Measurements from ENCODE around the gene RAPGEF5. TPM values are rescaled to one million over a fixed set of nuclear protein-coding genes. Genes with fewer than 3 reads are reported as not detected.

The RAPGEF5 gene
- polyA plus RNA-seq, 2 donors = 6.6 to 6.7 TPM

DNA sequence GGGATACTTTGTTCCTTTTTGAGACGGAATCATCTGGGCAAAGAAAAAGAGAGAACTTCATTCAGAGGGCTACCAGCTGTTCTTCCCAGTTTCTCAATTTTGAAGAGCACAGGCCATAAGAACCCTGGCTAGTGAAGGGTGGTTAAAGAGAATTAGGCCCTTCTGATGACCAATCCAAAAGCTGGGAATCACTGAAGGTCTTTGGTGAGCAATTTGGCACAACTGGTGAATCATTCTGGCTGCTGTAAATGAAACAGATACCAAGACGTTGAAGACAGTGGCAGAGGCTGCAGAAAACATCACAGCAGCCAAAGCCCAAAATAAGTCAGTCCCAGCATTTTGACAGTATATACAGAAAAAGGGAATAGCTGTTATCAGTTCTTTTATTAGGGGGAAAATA is 5.1 kb downstream of the RAPGEF5 start:
- WGBS, 2 donors = 30 to 36% methylated on average over 2 of the region's 2 CpGs
- Histone ChIP-seq H3K4me3 (ENCODE audit: low read depth in 1 of 2, low read length in 2 of 2) (no peak overlapping the region), H3K4me1 (ENCODE audit: control insufficient read depth in 2 of 2, insufficient read depth in 2 of 2, low read length in 1 of 2) (peaks cover 0 to 2% of the 10 kb centered on the region in 2 donors), H3K9me3 (ENCODE audit: control insufficient read depth in 2 of 2, insufficient read depth in 1 of 2, low read depth in 1 of 2, low read length in 1 of 2) (no peaks in the 10 kb centered on the region), H3K27me3 (ENCODE audit: control insufficient read depth in 1 of 2, insufficient read depth in 2 of 2, low read length in 2 of 2) (no peaks in the 10 kb centered on the region), H3K27ac (ENCODE audit: low read depth in 2 of 2, low read length in 1 of 2) (no peak overlapping the region), H3K36me3 (ENCODE audit: control insufficient read depth in 2 of 2, insufficient read depth in 2 of 2, low read length in 1 of 2) (no peaks in the 10 kb centered on the region)

DNA sequence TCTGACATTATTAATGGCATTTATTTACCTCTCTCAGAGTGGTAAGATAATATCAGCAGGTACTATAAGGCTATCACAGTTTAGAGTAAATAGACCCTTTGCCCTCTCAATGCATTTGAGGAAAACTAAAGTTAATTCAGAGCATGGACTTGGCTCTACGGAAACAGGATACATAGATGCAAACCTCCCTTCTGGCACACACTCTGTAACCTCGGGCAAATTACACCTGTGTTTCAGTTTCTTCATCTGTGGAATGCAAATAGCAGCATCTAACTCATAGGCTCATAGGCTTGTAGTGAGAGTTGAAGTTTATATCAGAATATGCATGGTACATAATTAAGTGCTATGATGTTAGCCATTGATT is 5.6 kb downstream of the RAPGEF5 start:
- Histone ChIP-seq H3K4me3 (ENCODE audit: low read depth in 1 of 2, low read length in 2 of 2) (no peak overlapping the region), H3K4me1 (ENCODE audit: control insufficient read depth in 2 of 2, insufficient read depth in 2 of 2, low read length in 1 of 2) (peaks cover 0 to 2% of the 10 kb centered on the region in 2 donors), H3K27ac (ENCODE audit: low read depth in 2 of 2, low read length in 1 of 2) (no peak overlapping the region), H3K9me3 (ENCODE audit: control insufficient read depth in 2 of 2, insufficient read depth in 1 of 2, low read depth in 1 of 2, low read length in 1 of 2) (no peaks in the 10 kb centered on the region), H3K27me3 (ENCODE audit: control insufficient read depth in 1 of 2, insufficient read depth in 2 of 2, low read length in 2 of 2) (no peaks in the 10 kb centered on the region), H3K36me3 (ENCODE audit: control insufficient read depth in 2 of 2, insufficient read depth in 2 of 2, low read length in 1 of 2) (no peaks in the 10 kb centered on the region)
- 31 to 38% methylated on average over 2 of the region's 2 CpGs for WGBS, 2 donors

DNA sequence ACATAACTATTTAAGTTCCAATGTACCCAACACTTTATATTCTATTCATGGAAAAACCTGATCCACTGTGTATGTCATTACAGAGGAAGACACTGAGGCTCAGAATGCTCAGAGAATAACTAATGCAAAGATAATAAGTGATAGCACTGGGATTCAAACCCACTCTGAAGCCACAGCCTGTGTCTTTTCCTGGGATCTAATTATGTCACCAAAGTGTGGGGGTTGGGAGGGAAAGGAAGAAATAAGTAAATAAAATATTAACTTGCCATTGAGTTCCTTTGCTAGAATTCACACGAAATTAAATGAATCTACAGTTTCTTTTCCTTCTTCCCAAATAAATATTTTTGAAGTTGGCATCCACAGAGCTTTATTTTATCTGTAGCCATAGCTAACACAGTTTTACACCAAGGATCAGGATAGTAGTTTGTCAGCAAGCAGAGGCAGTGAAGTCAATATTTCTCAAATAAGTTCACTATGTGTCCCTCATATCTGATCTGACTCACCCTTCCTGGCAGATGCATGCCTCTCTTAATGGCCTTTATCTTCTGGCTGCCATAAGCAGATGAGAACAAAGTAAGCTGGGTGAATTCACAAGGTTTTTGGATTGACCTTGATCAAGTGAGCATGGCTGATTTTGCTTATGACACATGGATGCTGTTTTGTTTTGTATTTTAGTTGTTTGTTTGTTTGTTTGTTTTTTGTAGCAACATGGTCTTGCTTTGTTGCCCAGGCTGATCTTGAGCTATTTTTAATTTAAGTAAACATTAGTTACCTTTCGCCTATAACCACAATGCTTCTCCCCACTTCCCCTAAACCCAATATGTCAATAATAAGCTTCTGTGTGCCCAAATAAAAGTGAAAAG is 6.3 kb downstream of the RAPGEF5 start:
- 61 to 73% methylated on average over 2 of the region's 2 CpGs for WGBS, 2 donors
- Histone ChIP-seq H3K27ac (ENCODE audit: low read depth in 2 of 2, low read length in 1 of 2) (no peak overlapping the region), H3K4me1 (ENCODE audit: control insufficient read depth in 2 of 2, insufficient read depth in 2 of 2, low read length in 1 of 2) (peaks cover 0 to 2% of the 10 kb centered on the region in 2 donors), H3K9me3 (ENCODE audit: control insufficient read depth in 2 of 2, insufficient read depth in 1 of 2, low read depth in 1 of 2, low read length in 1 of 2) (no peaks in the 10 kb centered on the region), H3K4me3 (ENCODE audit: low read depth in 1 of 2, low read length in 2 of 2) (no peak overlapping the region), H3K27me3 (ENCODE audit: control insufficient read depth in 1 of 2, insufficient read depth in 2 of 2, low read length in 2 of 2) (no peaks in the 10 kb centered on the region), H3K36me3 (ENCODE audit: control insufficient read depth in 2 of 2, insufficient read depth in 2 of 2, low read length in 1 of 2) (no peaks in the 10 kb centered on the region)

DNA sequence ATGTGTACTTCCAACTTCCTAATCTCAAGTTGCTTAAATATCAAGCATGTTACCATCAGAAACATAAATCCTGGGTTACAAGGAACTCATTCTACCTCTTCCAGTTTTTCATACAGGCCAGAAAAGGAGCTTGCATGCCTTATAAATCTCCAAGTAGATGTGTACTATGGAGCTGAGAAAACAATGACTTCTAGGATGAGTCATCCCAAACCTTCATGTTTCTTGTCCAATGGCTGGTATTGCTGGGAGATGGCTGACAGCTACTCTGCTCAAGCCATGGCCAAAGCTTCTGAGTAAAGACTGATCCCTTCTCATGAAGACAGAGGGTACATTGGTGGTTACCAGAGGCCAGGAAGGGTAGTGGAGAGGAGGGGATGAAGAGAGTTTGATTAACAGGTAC is 8.6 kb downstream of the RAPGEF5 start:
- Histone ChIP-seq H3K9me3 (ENCODE audit: control insufficient read depth in 2 of 2, insufficient read depth in 1 of 2, low read depth in 1 of 2, low read length in 1 of 2) (no peaks in the 10 kb centered on the region), H3K27ac (ENCODE audit: low read depth in 2 of 2, low read length in 1 of 2) (no peak overlapping the region), H3K4me3 (ENCODE audit: low read depth in 1 of 2, low read length in 2 of 2) (no peak overlapping the region), H3K27me3 (ENCODE audit: control insufficient read depth in 1 of 2, insufficient read depth in 2 of 2, low read length in 2 of 2) (no peaks in the 10 kb centered on the region), H3K36me3 (ENCODE audit: control insufficient read depth in 2 of 2, insufficient read depth in 2 of 2, low read length in 1 of 2) (no peaks in the 10 kb centered on the region), H3K4me1 (ENCODE audit: control insufficient read depth in 2 of 2, insufficient read depth in 2 of 2, low read length in 1 of 2) (peaks cover 4 to 10% of the 10 kb centered on the region in 2 donors)

DNA sequence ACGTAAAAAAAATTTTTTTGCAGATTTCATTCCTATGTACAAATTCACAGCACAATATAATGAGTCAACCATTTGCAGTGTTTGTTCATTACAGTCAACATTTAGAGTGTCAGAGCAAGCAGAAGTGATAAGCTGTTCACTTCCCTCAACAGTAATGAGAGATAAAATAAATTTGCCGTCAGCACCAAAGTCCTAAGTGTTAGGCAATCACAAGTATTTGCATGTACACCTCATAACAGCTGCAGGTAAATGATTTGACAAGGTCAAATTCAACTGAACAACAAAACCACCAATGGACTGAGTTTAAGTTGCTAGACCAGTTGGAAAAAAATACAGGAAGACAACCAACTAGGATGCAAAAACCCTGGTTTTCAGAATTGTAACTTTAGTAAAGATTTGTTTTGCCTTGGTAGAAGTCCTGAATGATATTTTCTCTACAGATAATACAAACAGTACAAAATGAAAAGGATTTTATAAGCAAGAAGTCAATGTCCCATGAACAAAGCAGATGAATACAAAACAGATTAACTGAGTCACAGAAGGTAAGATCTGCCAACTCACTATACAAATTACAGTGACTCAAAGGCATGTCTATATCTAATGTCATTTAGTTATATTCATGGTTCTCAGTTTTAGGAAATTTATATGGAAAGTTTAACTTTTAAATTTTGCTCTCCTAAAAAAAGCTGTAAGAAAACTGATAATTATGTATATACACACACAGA is 10.4 kb downstream of the RAPGEF5 start:
- H3K27ac ChIP-seq (ENCODE audit: low read depth in 2 of 2, low read length in 1 of 2) = peak overlapping the region in 1 of 2 donors; percentile 41
- no peak overlapping the region for H3K4me3 ChIP-seq (ENCODE audit: low read depth in 1 of 2, low read length in 2 of 2)
- 34 to 46% methylated on average over 2 of the region's 2 CpGs for WGBS, 2 donors
- peaks cover 7 to 15% of the 10 kb centered on the region in 2 donors for H3K4me1 ChIP-seq (ENCODE audit: control insufficient read depth in 2 of 2, insufficient read depth in 2 of 2, low read length in 1 of 2)
- no peaks in the 10 kb centered on the region for H3K9me3 ChIP-seq (ENCODE audit: control insufficient read depth in 2 of 2, insufficient read depth in 1 of 2, low read depth in 1 of 2, low read length in 1 of 2)
- H3K36me3 ChIP-seq (ENCODE audit: control insufficient read depth in 2 of 2, insufficient read depth in 2 of 2, low read length in 1 of 2) = no peaks in the 10 kb centered on the region
- H3K27me3 ChIP-seq (ENCODE audit: control insufficient read depth in 1 of 2, insufficient read depth in 2 of 2, low read length in 2 of 2) = no peaks in the 10 kb centered on the region

DNA sequence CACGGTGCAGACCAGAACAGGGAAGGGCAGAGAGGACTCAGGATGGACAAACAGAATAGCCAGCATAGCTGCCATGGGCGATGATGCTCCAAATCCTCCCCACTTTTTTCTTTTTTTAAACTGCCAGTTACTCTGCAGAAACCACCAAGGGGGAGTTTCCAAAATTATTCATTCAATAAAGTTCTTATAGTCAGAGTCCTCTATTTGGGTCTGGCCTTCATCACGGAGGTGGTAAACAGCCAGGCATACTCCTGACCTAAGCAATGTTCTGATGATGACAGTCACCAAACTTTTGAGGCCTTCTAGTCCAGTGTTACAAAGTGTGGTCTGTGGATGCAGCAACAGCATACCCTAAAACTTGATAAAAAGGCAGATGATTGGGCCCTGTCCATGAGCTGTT is 12.3 kb downstream of the RAPGEF5 start:
- no peak overlapping the region for H3K4me3 ChIP-seq (ENCODE audit: low read depth in 1 of 2, low read length in 2 of 2)
- no peaks in the 10 kb centered on the region for H3K9me3 ChIP-seq (ENCODE audit: control insufficient read depth in 2 of 2, insufficient read depth in 1 of 2, low read depth in 1 of 2, low read length in 1 of 2)
- no peaks in the 10 kb centered on the region for H3K27me3 ChIP-seq (ENCODE audit: control insufficient read depth in 1 of 2, insufficient read depth in 2 of 2, low read length in 2 of 2)
- 84 to 85% methylated on average over 3 of the region's 3 CpGs for WGBS, 2 donors
- no peaks in the 10 kb centered on the region for H3K36me3 ChIP-seq (ENCODE audit: control insufficient read depth in 2 of 2, insufficient read depth in 2 of 2, low read length in 1 of 2)
- H3K27ac ChIP-seq (ENCODE audit: low read depth in 2 of 2, low read length in 1 of 2) = no peak overlapping the region
- H3K4me1 ChIP-seq (ENCODE audit: control insufficient read depth in 2 of 2, insufficient read depth in 2 of 2, low read length in 1 of 2) = peaks cover 7 to 15% of the 10 kb centered on the region in 2 donors

DNA sequence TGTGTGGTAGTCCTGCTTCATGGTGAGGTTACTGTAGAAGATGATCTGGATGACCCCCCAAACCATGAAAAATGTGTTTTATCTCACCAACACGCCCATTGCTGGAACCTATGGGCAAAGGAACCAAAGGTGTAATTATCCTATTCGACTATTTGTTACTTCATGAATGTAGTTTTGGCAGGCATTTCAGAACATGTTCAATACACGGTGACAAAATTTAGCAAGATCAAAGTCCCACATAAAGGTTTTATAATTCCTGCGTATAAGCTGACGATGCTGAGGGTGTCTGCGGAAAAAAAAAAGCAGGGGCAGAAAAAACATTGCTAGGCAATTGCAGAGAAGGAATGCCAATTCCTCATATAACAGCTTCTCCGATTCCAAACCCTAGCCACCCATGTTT is 13.3 kb downstream of the RAPGEF5 start:
- Histone ChIP-seq H3K36me3 (ENCODE audit: control insufficient read depth in 2 of 2, insufficient read depth in 2 of 2, low read length in 1 of 2) (no peaks in the 10 kb centered on the region), H3K4me1 (ENCODE audit: control insufficient read depth in 2 of 2, insufficient read depth in 2 of 2, low read length in 1 of 2) (peaks cover 7 to 15% of the 10 kb centered on the region in 2 donors), H3K4me3 (ENCODE audit: low read depth in 1 of 2, low read length in 2 of 2) (no peak overlapping the region), H3K9me3 (ENCODE audit: control insufficient read depth in 2 of 2, insufficient read depth in 1 of 2, low read depth in 1 of 2, low read length in 1 of 2) (no peaks in the 10 kb centered on the region), H3K27ac (ENCODE audit: low read depth in 2 of 2, low read length in 1 of 2) (no peak overlapping the region), H3K27me3 (ENCODE audit: control insufficient read depth in 1 of 2, insufficient read depth in 2 of 2, low read length in 2 of 2) (no peaks in the 10 kb centered on the region)
- WGBS, 2 donors = 68 to 72% methylated on average over 7 of the region's 7 CpGs

DNA sequence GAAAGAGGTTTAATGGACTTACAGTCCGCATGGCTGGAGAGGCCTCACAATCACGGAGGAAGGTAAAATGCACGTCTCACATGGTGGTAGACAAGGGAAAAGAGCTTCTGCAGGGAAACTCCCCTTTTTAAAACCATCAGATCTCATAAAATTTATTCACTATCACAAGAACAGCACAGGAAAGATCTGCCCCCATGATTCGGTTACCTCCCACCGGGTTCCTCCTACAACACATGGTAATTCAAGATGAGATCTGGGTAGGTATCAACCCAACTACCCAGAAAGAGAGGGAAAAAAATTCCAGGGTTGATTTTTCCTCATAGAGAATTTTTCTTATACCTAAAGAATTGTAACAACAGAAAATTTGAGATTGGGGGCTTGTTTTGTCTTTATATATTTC is 13.9 kb downstream of the RAPGEF5 start:
- no peak overlapping the region for H3K4me3 ChIP-seq (ENCODE audit: low read depth in 1 of 2, low read length in 2 of 2)
- H3K9me3 ChIP-seq (ENCODE audit: control insufficient read depth in 2 of 2, insufficient read depth in 1 of 2, low read depth in 1 of 2, low read length in 1 of 2) = no peaks in the 10 kb centered on the region
- H3K27ac ChIP-seq (ENCODE audit: low read depth in 2 of 2, low read length in 1 of 2) = no peak overlapping the region
- 94 to 96% methylated on average over 5 of the region's 5 CpGs for WGBS, 2 donors
- H3K4me1 ChIP-seq (ENCODE audit: control insufficient read depth in 2 of 2, insufficient read depth in 2 of 2, low read length in 1 of 2) = peaks cover 7 to 15% of the 10 kb centered on the region in 2 donors
- peaks cover 0 to 2% of the 10 kb centered on the region in 2 donors for H3K36me3 ChIP-seq (ENCODE audit: control insufficient read depth in 2 of 2, insufficient read depth in 2 of 2, low read length in 1 of 2)
- no peaks in the 10 kb centered on the region for H3K27me3 ChIP-seq (ENCODE audit: control insufficient read depth in 1 of 2, insufficient read depth in 2 of 2, low read length in 2 of 2)

DNA sequence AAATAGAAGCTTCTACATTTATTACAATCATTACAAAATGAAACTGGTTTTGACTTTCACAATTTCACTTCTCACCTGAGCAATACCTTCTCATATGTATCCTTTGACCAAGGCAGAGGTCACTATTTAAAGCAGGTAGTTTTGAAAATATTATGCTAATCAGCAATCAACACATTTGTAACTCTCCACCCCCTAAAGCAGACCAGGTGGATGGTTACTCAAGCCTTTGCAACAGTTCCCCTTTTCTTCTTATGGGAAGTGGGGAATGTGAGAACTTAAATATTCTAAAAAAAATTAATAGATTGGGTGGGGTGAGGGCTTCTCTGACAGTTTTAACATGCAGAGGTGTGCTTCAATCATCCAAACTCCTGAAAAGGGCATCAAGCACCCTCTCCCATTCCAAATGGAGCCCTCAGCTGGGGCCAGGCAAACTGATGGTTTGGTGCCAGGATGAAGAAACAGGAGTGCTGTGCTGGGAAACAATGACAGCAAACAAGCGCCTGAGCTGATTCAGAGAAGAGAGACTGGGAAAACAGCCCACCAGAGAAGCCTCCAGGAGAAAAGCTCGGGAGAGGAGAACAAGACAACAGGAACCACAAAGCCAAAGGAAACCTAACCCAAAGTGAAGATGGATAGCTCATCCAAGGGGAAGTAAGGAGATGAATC is 17.1 kb downstream of the RAPGEF5 start:
- H3K27ac ChIP-seq (ENCODE audit: low read depth in 2 of 2, low read length in 1 of 2) = no peak overlapping the region
- H3K9me3 ChIP-seq (ENCODE audit: control insufficient read depth in 2 of 2, insufficient read depth in 1 of 2, low read depth in 1 of 2, low read length in 1 of 2) = no peaks in the 10 kb centered on the region
- H3K36me3 ChIP-seq (ENCODE audit: control insufficient read depth in 2 of 2, insufficient read depth in 2 of 2, low read length in 1 of 2) = peaks cover 0 to 2% of the 10 kb centered on the region in 2 donors
- 69 to 74% methylated on average over 2 of the region's 2 CpGs for WGBS, 2 donors
- peaks cover 7 to 15% of the 10 kb centered on the region in 2 donors for H3K4me1 ChIP-seq (ENCODE audit: control insufficient read depth in 2 of 2, insufficient read depth in 2 of 2, low read length in 1 of 2)
- H3K4me3 ChIP-seq (ENCODE audit: low read depth in 1 of 2, low read length in 2 of 2) = no peak overlapping the region
- no peaks in the 10 kb centered on the region for H3K27me3 ChIP-seq (ENCODE audit: control insufficient read depth in 1 of 2, insufficient read depth in 2 of 2, low read length in 2 of 2)
